IMR-90 (cell line): Measurements from ENCODE around the gene PKM. TPM values are rescaled to one million over a fixed set of nuclear protein-coding genes. Genes with fewer than 3 reads are reported as not detected.

Experiments
- ATAC-seq: fragments of 200-7000 bp; cut with Tn5 transposase; 2 replicates; pipeline ENCODE4 v1.9.1; 2020; ENCODE audit warnings: low read depth, mild to moderate bottlenecking, moderate library complexity
- BruUV-seq: library from RNA; stranded (reverse); fragments of 400-500 nt; replicated peaks from 2 replicates; lab custom pipeline; 2021; lab: Mats Ljungman, UMichigan
- CTCF ChIA-PET: fragments of 300-600 bp; formaldehyde crosslinking; extraction: SDS; loops from one replicate; lab custom pipeline; 2021; ENCODE audit warnings: antibody characterized with exemption; lab: Yijun Ruan, JAX
- POLR2A ChIA-PET: fragments of 300-600 bp; sonication (Branson Sonifier 250); formaldehyde crosslinking; loops from one replicate; lab custom pipeline; 2022; ENCODE audit warnings: antibody characterized with exemption; ENCODE audit not compliant: unreplicated experiment; lab: Charles Lee
- DNase-seq: peaks from one replicate; pipeline ENCODE4 v3.0.0; 2013
- H2AFZ ChIP-seq: replicated peaks from 2 replicates; pipeline ENCODE3; 2013; ENCODE audit warnings: low read length, mild to moderate bottlenecking; ENCODE audit not compliant: poor library complexity
- H2AK5ac ChIP-seq: 2 replicates; pipeline ENCODE4 v1.6.1; 2013; ENCODE audit warnings: low read depth, low read length, inconsistent platforms
- H2AK9ac ChIP-seq: replicated peaks from 2 replicates; pipeline ENCODE3; 2013; ENCODE audit warnings: mild to moderate bottlenecking, low read depth, low read length, moderate library complexity; ENCODE audit not compliant: poor library complexity
- H2BK120ac ChIP-seq: 2 replicates; pipeline ENCODE4 v1.6.1; 2013; ENCODE audit warnings: low read depth, low read length, inconsistent platforms
- H2BK15ac ChIP-seq: 3 replicates; pipeline ENCODE4 v1.6.1; 2013; ENCODE audit warnings: low read depth, low read length, inconsistent platforms
- H2BK20ac ChIP-seq: 2 replicates; pipeline ENCODE4 v1.6.1; 2013; ENCODE audit warnings: low read depth, mild to moderate bottlenecking, inconsistent platforms, low read length, moderate library complexity
- H2BK5ac ChIP-seq: 2 replicates; pipeline ENCODE4 v1.6.1; 2013; ENCODE audit warnings: mild to moderate bottlenecking, low read depth, low read length, inconsistent platforms; ENCODE audit not compliant: poor library complexity, severe bottlenecking
- H3K14ac ChIP-seq: replicated peaks from 2 replicates; pipeline ENCODE4 v1.6.1; 2013; ENCODE audit warnings: low read depth, low read length, inconsistent platforms
- H3K18ac ChIP-seq: 2 replicates; pipeline ENCODE4 v1.6.1; 2013; ENCODE audit warnings: low read depth, low read length, control low read depth
- H3K23ac ChIP-seq: 2 replicates; pipeline ENCODE4 v1.6.1; 2013; ENCODE audit warnings: low read depth, low read length, inconsistent platforms
- H3K27ac ChIP-seq: 2 replicates; pipeline ENCODE4 v1.5.1; 2013; ENCODE audit warnings: mild to moderate bottlenecking, control low read depth, low read length; ENCODE audit not compliant: insufficient read depth
- H3K27me3 ChIP-seq: 2 replicates; pipeline ENCODE4 v1.6.1; 2013; ENCODE audit warnings: low read length; ENCODE audit not compliant: control insufficient read depth, insufficient read depth
- H3K36me3 ChIP-seq: 2 replicates; pipeline ENCODE4 v1.6.1; 2013; ENCODE audit warnings: low read length, mixed read lengths; ENCODE audit not compliant: control insufficient read depth, insufficient read depth
- H3K4ac ChIP-seq: 2 replicates; pipeline ENCODE4 v1.6.1; 2013; ENCODE audit warnings: low read depth, low read length, inconsistent platforms
- H3K4me1 ChIP-seq: 2 replicates; pipeline ENCODE4 v1.6.1; 2013; ENCODE audit warnings: low read length, mixed read lengths; ENCODE audit not compliant: control insufficient read depth, insufficient read depth
- H3K4me2 ChIP-seq: 2 replicates; pipeline ENCODE4 v1.6.1; 2013; ENCODE audit warnings: low read depth, mild to moderate bottlenecking, control low read depth, low read length, moderate library complexity
- H3K4me3 ChIP-seq: 2 replicates; pipeline ENCODE4 v1.5.1; 2013; ENCODE audit warnings: low read depth, mild to moderate bottlenecking, control low read depth, low read length, moderate library complexity; ENCODE audit not compliant: insufficient read depth
- H3K56ac ChIP-seq: 2 replicates; pipeline ENCODE4 v1.6.1; 2013; ENCODE audit warnings: low read length, inconsistent platforms; ENCODE audit not compliant: insufficient read depth; ENCODE audit errors: extremely low read depth
- H3K79me1 ChIP-seq, 2 experiments: 2 replicates each; pipeline ENCODE4 v1.6.1; 2013; ENCODE audit warnings: low read length in 2 of 2, inconsistent platforms in 1 of 2, low read depth in 1 of 2
- H3K9ac ChIP-seq: 2 replicates; pipeline ENCODE4 v1.6.1; 2013; ENCODE audit warnings: low read depth, low read length, control low read depth
- H3K9me1 ChIP-seq: 2 replicates; pipeline ENCODE4 v1.6.1; 2013; ENCODE audit warnings: low read length, inconsistent platforms; ENCODE audit not compliant: insufficient read depth
- H3K9me3 ChIP-seq: 2 replicates; pipeline ENCODE4 v1.6.1; 2013; ENCODE audit warnings: low read length; ENCODE audit not compliant: control insufficient read depth, insufficient read depth
- H4K20me1 ChIP-seq: 2 replicates; pipeline ENCODE4 v1.6.1; 2013; ENCODE audit warnings: low read length, inconsistent platforms; ENCODE audit not compliant: insufficient read depth
- H4K5ac ChIP-seq: 2 replicates; pipeline ENCODE4 v1.6.1; 2013; ENCODE audit warnings: mild to moderate bottlenecking, low read depth, low read length, control low read depth
- H4K8ac ChIP-seq, 2 experiments: 2 replicates each; pipeline ENCODE4 v1.6.1; 2013; ENCODE audit warnings: low read depth in 2 of 2, low read length in 2 of 2, control low read depth in 1 of 2, inconsistent platforms in 1 of 2
- H4K91ac ChIP-seq: 2 replicates; pipeline ENCODE4 v1.6.1; 2013; ENCODE audit warnings: low read depth, low read length, inconsistent platforms; ENCODE audit not compliant: insufficient read depth
- BHLHE40 ChIP-seq: fragments of 150-350 bp; IDR thresholded peaks from 2 replicates; pipeline ENCODE4 v1.6.1; 2016; ENCODE audit warnings: mild to moderate bottlenecking, low read depth, low read length
- ELK1 ChIP-seq: fragments of 150-350 bp; IDR thresholded peaks from 2 replicates; pipeline ENCODE4 v1.6.1; 2016; ENCODE audit warnings: low read depth, mild to moderate bottlenecking, low read length, moderate library complexity, borderline replicate concordance
- MAFK ChIP-seq: IDR thresholded peaks from 2 replicates; pipeline ENCODE4 v1.6.1; 2012; ENCODE audit warnings: low read depth, low read length, improper control_type of control experiment
- MAZ ChIP-seq: IDR thresholded peaks from 2 replicates; pipeline ENCODE4 v1.6.1; 2012; ENCODE audit warnings: low read depth, mild to moderate bottlenecking, low read length, improper control_type of control experiment, moderate library complexity, borderline replicate concordance
- MXI1 ChIP-seq: IDR thresholded peaks from 2 replicates; pipeline ENCODE4 v1.6.1; 2012; ENCODE audit warnings: low read depth, mild to moderate bottlenecking, low read length, moderate library complexity, borderline replicate concordance
- POLR2A ChIP-seq: IDR thresholded peaks from 2 replicates; pipeline ENCODE4 v1.6.1; 2012; ENCODE audit warnings: mild to moderate bottlenecking, low read depth, low read length
- USF2 ChIP-seq: fragments of 150-350 bp; IDR thresholded peaks from 2 replicates; pipeline ENCODE4 v1.6.1; 2017; ENCODE audit warnings: mild to moderate bottlenecking, antibody characterized with exemption, low read length, low read depth
- WGBS, 2 experiments: methylation state at CpG; one replicate each; pipeline versions ENCODE4 v1.1.5 to v1.1.7; 2013; ENCODE audit warnings: missing lambda C conversion rate in 2 of 2; ENCODE audit not compliant: insufficient read length in 1 of 2; ENCODE audit errors: extremely low coverage in 2 of 2; 5-methylcytosine and 5-hydroxymethylcytosine counted together
- dilution Hi-C: fragments of 300-500 bp; cut with HindIII; formaldehyde crosslinking; loops from one replicate; pipeline ENCODE4 v1.14.3; 2018; ENCODE audit warnings: low sequenced_read_pairs; ENCODE audit not compliant: unreplicated experiment
- in situ Hi-C: fragments of 300-500 bp; cut with MboI; formaldehyde crosslinking; loops from 3 replicates; pipeline ENCODE4 v1.14.3; 2019; ENCODE audit warnings: low sequenced_read_pairs, inconsistent platforms, mixed read lengths
- intact Hi-C: fragments of 100-400 bp; cut with micrococcal nuclease; formaldehyde crosslinking; loops from 2 replicates; pipeline ENCODE4 v1.10.0; 2022
- polyA plus RNA-seq, 3 experiments: library from polyadenylated mRNA; depleted of rRNA; stranded (reverse); fragments of >200 nt; gene quantifications; 2 replicates each; pipeline ENCODE4 v1.2.3, GENCODE V29; 2012; ENCODE audit warnings: low replicate concordance in 1 of 3
- total RNA-seq: library from RNA; depleted of rRNA; stranded (reverse); fragments of >200 nt; gene quantifications from 2 replicates; pipeline ENCODE4 v1.2.3, GENCODE V29; 2012
- TF ChIP-seq, protein P1 (sequence below): conservative IDR thresholded peaks from 2 replicates; pipeline ENCODE4 v1.5.1; 2012; ENCODE audit warnings: mild to moderate bottlenecking, low read depth, low read length, improper control_type of control experiment

Gene PKM
- total and polyA plus RNA-seq, 2 of the 4 experiments (the other 2 are of a cell fraction) = 2,219 to 3,859 TPM

DNA sequence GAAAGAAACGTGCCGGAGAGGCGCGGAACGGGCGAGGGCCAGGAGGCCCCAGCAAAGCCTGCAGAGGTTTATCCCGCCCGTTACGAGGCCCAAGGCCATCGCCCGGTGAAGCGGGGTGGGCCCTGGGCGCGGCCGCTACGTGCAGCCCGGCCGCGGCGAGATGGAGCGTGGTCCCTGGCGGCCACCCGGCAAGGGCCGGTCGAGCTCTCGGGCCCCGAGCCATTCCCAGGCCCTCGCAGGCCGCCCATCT lies 1.1 kb downstream of the PKM start:
- Histone ChIP-seq H4K91ac (peak overlapping the region; percentile 95), H3K79me1 (peaks cover 10 to 42% of the 10 kb centered on the region in 2 experiments; a peak in 2 of 4 replicates), H3K9me3 (no peaks in the 10 kb centered on the region), H4K5ac (peak overlapping the region; percentile 45), H4K8ac (peak overlapping the region; percentile 95; a peak in 3 of 4 replicates), H2BK5ac (peak overlapping the region; percentile 99), H3K27me3 (no peaks in the 10 kb centered on the region), H3K9me1 (peaks cover 7% of the 10 kb centered on the region), H2BK20ac (no peak overlapping the region), H3K14ac (peak overlapping the region; percentile 95), H3K4me3 (peak overlapping the region; percentile 96), H3K27ac (peak overlapping the region; percentile 100), H2BK15ac (no peak overlapping the region), H3K23ac (peak overlapping the region; percentile 36), H2BK120ac (peak overlapping the region; percentile 9; the same call in 1 of the 2 replicates), H4K20me1 (peaks cover 44% of the 10 kb centered on the region), H3K56ac (peak overlapping the region; percentile 93), H3K4me1 (peaks cover 18% of the 10 kb centered on the region), H3K36me3 (peaks cover 2% of the 10 kb centered on the region; the same call in 1 of the 2 replicates), H2AFZ (peak overlapping the region; percentile 63), H3K9ac (peak overlapping the region; percentile 99), H3K4me2 (peak overlapping the region; percentile 49), H3K4ac (peak overlapping the region; percentile 93), H3K18ac (peak overlapping the region; percentile 89), H2AK5ac (peak overlapping the region; percentile 93), H2AK9ac (peak overlapping the region; percentile 99)
- DNase-seq (no peak), ATAC-seq (no peak)
- CTCF ChIA-PET = no interaction called here
- POLR2A ChIA-PET = interaction anchor here (0.6 to 1.1 kb wide), 2 partner anchors 29 to 477 kb away, joined by 3 to 6 read pairs; no protein-coding TSS in a partner anchor
- dilution Hi-C loops (no loop called here), in situ Hi-C loops (no loop called here), intact Hi-C loops (loop anchor here (2.0 kb wide), 1 partner anchor 31 kb away; no protein-coding TSS in a partner anchor)
- no peak for TF ChIP-seq MAFK
- no peak for TF ChIP-seq MXI1
- no peak for TF ChIP-seq USF2
- TF ChIP-seq, protein P1, sequence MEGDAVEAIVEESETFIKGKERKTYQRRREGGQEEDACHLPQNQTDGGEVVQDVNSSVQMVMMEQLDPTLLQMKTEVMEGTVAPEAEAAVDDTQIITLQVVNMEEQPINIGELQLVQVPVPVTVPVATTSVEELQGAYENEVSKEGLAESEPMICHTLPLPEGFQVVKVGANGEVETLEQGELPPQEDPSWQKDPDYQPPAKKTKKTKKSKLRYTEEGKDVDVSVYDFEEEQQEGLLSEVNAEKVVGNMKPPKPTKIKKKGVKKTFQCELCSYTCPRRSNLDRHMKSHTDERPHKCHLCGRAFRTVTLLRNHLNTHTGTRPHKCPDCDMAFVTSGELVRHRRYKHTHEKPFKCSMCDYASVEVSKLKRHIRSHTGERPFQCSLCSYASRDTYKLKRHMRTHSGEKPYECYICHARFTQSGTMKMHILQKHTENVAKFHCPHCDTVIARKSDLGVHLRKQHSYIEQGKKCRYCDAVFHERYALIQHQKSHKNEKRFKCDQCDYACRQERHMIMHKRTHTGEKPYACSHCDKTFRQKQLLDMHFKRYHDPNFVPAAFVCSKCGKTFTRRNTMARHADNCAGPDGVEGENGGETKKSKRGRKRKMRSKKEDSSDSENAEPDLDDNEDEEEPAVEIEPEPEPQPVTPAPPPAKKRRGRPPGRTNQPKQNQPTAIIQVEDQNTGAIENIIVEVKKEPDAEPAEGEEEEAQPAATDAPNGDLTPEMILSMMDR = no peak
- TF ChIP-seq BHLHE40 = peak; percentile 51; the same call in 1 of the 2 replicates
- no peak for TF ChIP-seq POLR2A
- TF ChIP-seq ELK1 = no peak
- TF ChIP-seq MAZ = no peak
- no TSS peak for BruUV-seq
- WGBS, 2 experiments = 0% methylated on average over 5 of the region's 29 CpGs; no CpG with 5 or more reads in 1 of the 2 experiments
